GM12801 (cell line): Measurements from ENCODE around the gene ECHDC3.

ENCODE experiments used
- TF ChIP-seq, protein P1 (sequence below): IDR thresholded peaks from one replicate; pipeline ENCODE4 v1.5.1; 2011; ENCODE audit warnings: control low read depth; ENCODE audit not compliant: insufficient read length; ENCODE audit errors: extremely low read depth

The ECHDC3 gene

DNA sequence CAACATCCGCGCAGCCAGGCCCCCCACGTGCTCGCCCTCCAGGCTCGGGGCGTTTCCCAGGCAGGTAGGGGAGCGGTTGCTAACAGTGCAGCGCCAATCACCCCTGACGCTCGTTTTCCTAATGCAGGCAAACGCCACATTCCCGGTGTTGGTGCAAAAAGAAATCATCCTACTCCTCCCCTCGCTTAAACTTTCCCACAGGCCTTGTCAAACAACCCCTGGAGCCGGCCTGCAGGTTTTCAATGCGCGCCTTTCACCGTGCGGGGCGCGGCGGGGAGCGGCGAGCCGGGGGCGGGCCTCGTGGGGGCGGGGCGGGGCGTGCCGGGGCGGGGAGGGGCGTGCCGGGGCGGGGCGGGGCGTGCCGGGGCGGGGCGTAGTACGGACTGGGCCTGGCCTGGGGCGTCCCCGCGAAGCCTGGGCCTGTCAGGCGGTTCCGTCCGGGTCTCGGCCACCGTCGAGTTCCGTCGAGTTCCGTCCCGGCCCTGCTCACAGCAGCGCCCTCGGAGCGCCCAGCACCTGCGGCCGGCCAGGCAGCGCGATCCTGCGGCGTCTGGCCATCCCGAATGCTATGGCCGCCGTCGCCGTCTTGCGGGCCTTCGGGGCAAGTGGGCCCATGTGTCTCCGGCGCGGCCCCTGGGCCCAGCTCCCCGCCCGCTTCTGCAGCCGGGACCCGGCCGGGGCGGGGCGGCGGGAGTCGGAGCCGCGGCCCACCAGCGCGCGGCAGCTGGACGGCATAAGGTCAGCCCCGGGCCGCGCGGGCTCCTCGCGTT, at the start of gene ECHDC3:
Gene ECHDC3 (plus strand): TSS at position 374 of the 770 bp plus-strand sequence. CDS start 195 bp downstream, at position 569.
- TF ChIP-seq, protein P1, sequence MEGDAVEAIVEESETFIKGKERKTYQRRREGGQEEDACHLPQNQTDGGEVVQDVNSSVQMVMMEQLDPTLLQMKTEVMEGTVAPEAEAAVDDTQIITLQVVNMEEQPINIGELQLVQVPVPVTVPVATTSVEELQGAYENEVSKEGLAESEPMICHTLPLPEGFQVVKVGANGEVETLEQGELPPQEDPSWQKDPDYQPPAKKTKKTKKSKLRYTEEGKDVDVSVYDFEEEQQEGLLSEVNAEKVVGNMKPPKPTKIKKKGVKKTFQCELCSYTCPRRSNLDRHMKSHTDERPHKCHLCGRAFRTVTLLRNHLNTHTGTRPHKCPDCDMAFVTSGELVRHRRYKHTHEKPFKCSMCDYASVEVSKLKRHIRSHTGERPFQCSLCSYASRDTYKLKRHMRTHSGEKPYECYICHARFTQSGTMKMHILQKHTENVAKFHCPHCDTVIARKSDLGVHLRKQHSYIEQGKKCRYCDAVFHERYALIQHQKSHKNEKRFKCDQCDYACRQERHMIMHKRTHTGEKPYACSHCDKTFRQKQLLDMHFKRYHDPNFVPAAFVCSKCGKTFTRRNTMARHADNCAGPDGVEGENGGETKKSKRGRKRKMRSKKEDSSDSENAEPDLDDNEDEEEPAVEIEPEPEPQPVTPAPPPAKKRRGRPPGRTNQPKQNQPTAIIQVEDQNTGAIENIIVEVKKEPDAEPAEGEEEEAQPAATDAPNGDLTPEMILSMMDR: no peak

GRCh38 chr10:11693376-11693775, 48.8 kb upstream of the ECHDC3 start:
- TF ChIP-seq, protein P1: no peak

GRCh38 chr10:11695779-11696178, 46.4 kb upstream of the ECHDC3 start:
- TF ChIP-seq, protein P1: no peak

DNA sequence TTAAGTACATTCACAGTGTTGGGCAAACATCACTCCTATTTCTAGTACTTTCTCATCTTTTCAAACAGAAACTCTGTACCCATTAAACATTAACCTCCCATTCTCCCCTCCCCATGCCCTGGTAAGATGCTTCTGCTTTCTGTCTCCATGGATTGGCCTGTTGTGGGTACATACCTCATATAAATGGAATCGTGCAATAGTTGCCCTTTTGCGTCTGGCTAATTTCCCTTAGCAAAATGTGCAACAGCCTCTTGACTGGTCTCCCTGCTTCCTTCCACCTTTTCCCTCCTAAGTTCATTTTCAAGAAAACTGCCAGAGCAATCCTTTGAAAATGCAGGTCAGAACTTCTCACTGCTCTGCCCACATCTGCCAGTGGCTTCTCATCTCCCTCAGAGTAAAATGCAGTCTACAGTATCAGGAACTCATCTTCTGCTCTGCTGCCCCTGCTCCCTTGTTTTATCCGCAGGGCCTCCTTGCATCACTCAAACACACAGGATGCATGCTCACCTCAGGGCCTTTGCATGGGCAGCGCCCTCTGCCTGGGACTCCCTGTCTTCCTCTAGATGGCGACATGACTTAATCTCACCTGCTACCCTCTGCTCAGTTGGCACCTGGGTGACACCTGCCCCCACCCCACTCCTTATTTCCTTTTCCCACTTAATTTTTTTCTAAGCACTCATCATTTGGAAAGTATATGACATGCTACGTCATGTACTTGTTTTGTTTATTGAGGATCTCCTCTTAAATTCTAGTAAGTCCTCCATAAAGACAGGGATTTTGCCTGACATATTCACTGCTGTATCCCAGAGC, 44.3 kb upstream of the ECHDC3 start:
- TF ChIP-seq, protein P1: no peak

DNA sequence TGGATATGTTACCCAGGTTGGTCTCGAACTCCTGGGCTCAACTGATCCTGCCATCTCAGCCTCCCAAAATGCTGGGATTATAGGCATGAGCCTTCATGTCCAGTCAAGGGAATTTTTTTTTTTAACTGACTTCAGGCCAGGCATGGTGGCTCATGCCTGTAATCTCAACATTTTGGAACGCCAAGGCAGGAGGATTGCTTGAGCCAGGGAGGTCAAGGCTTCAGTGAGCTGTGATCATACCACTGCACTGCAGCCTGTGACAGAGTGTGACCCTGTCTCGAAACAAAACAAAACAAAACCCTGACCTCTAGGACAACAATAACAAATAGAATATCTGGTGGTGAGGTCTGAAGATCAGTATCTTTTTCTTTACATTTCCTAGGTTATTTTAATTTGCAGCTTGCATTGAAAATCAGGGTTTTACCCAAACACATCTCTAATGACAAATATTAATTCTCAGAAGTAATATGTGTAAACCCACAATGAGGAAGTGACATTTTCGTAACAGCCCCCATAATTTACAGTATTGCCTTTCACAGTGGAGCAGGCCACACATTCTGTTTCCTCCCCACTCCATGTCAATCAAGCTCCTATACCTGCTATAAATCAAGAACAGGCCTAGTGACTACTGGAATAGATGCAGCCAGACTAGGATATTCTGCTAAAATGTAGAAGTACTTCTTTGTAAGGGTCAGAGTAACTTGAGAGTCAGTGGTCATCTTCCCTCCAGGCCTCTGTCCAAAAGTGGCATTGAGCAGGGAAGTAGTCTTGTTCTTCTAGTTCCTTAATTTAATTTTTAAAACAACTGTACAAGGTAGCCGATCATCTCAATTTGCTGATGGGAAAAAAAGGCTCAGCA, 43.3 kb upstream of the ECHDC3 start:
- TF ChIP-seq, protein P1: no peak

GRCh38 chr10:11699550-11700097, 42.6 kb upstream of the ECHDC3 start:
- TF ChIP-seq, protein P1: no peak
